Measurements from ENCODE around the gene FHIT.

- TF ChIP-seq CTCF (IDR thresholded peaks at IDR 0.05; ENCODE audit: poor library complexity) = no peak
- TF ChIP-seq EZH2 (IDR thresholded peaks at IDR 0.05; ENCODE audit: borderline replicate concordance) = no peak
Measured at GRCh38 chr3:60403866-60404265, 847.4 kb downstream of the FHIT start.

Measured in hepatocyte (in vitro differentiated cells).